HG03521 (cell line): ENCODE results near the gene ITPRID1.

ENCODE experiments used
- ATAC-seq: cut with Tn5 transposase; IDR thresholded peaks from one replicate; pipeline ENCODE4 v1.9.1; 2021; ENCODE audit warnings: mild to moderate bottlenecking, moderate library complexity; ENCODE audit not compliant: unreplicated experiment

The ITPRID1 gene

DNA sequence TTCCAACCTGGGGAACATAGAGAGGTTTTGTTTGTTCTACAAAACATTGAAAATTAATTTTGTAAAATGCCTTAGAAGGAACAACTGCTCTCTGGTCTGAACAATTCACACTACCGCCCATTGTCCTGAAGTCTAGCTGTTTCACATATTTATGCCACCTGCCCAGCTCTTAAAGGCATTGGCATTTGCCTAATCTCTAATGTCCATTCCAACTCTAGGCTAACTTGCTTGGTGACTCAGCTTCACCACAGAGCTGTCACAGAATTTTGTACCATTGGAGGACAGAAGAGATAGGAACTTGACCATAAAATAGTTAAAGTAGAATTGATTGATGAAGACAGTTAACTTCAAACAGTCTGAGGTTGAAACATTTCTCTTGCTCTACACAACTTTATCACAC lies 119.6 kb downstream of the ITPRID1 start:
- ATAC-seq, result no peak

DNA sequence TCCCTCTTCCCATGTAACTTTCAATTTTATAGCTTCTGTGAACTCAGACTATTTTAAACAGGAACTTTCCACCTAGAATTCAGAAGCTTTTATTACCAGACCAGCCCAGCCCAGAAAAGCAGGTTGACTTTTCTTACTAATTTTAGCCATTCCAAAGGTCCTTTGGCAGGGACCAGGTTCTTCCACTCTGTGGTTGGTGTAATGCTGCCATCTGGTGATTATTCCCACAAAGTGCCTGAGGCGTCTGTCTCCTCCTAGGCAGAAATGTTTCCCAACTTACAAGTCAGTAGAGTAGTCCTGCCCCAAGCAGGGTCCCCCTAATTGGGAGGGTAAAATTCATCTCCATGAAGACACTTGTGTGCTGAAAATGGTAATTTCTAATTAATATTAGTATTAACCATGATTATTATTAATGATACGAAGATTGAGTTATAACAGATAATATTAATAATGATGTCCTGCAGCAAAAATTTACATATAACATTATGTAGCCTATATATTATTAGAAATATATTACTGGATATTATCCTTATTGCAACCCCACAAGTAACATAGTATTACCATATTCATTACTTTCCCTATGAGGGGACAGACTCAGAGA lies 120.1 kb downstream of the ITPRID1 start:
- ATAC-seq, result no peak

DNA sequence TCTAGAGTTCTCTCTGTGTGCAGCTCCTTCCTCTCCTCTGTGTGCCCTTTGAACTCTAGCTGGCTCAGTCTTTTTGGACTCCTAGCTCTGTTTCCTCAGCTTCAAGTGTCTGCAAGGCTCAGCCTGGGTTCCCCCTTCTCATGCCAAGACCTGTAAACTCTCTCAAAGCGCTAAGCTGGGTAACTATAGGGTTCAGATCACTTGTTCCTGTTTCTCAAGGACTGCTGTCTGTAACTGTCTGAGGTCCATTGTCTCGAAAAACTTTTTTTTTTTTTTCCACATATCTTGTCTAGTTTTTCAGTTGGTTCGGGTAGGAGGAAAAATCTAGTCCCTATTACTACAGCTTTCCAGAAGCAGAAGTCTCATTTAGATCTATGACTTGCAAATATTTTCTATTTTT lies 126.5 kb downstream of the ITPRID1 start:
- ATAC-seq, result no peak

DNA sequence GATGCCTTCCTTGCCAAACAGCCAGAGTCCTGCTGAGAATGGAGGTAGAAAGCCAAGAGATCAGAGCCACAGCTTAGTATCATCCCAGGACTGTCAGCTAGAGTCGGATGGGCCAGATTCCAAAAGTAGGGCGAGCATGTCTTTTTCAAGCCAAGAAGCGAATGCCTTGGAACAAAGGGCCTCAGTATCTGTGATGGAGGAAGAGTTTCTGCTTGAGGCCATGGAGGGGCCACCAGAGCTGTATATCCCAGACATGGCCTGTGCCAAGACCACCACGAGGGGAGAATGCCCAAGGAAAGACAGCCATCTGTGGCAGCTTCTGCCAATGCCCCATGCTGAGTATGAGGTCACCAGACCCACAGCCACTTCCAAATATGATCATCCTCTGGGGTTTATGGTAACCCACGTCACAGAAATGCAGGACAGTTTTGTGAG lies 128.8 kb downstream of the ITPRID1 start:
- ATAC-seq, result no peak

DNA sequence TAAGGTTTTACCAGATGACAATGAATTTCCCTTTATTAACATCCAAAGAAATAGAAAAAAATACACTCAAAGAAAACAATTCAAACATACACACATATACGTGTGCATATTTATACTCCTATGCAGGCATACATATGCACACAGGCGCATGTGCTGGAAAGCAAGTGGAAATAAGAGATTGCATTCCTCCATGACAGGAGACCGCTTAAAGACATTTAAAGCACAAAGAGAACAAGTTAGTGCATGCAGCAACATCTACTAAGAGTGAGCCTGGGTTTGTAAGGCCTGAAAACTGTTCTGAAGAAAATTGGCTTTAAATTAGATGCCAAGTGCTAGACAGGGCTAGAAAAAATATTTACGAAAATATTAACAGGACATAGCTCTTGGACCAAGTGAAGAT lies 133.1 kb downstream of the ITPRID1 start:
- ATAC-seq, result no peak

DNA sequence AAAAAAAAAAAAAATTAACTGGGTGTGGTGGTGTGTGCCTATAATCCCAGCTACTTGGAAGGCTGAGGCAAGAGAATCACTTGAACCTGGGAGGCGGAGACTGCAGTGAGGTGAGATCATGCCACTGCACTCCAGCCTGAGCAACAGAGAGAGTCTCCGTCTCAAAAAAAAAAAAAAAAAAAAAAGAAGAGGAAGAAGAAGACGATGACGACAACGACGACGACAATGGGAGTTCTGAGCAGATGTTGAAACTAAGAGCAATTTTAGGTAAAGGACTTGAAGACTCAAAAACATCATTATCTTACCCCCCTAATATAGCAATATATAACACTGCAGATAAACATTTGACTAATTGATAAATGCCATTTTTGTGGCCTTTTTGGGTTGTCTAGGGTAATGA lies 133.6 kb downstream of the ITPRID1 start:
- no peak for ATAC-seq

DNA sequence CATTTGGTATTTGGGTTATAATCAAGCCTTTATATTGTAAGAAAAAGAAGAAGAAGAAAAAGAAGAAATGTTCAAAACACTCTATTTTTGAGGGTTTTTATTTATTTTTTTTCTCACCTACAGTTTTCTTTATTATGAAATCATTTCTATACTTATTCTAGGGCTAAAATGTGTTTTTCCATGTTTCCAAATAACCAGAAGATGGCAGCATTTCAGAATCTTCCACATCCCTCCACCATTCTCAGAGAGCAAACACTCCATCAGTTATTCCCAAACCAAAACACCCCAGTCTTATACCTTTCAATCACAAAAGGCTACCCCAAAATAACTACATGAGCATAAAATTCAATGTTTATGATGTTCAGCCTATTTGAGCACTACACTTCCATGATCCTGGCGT lies 134.4 kb downstream of the ITPRID1 start:
- no peak for ATAC-seq

DNA sequence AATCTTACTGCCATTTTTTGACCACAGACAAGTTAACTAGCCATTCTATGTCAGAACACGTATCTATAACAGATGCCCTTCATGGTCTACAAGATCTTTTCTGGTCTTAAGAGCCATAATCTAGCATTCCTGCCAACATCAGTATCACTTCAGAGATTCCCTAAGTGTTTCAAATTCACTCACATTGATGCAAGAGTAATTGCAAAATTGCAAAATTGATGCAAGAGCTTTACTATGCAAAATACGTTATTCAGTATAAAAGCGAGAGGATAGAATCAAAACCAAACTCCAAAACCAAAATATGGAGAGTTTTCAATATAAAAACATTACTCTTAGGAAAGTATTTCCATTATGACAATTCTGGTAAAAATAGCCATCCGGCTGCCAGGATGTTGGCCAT lies 135.0 kb downstream of the ITPRID1 start:
- no peak for ATAC-seq

DNA sequence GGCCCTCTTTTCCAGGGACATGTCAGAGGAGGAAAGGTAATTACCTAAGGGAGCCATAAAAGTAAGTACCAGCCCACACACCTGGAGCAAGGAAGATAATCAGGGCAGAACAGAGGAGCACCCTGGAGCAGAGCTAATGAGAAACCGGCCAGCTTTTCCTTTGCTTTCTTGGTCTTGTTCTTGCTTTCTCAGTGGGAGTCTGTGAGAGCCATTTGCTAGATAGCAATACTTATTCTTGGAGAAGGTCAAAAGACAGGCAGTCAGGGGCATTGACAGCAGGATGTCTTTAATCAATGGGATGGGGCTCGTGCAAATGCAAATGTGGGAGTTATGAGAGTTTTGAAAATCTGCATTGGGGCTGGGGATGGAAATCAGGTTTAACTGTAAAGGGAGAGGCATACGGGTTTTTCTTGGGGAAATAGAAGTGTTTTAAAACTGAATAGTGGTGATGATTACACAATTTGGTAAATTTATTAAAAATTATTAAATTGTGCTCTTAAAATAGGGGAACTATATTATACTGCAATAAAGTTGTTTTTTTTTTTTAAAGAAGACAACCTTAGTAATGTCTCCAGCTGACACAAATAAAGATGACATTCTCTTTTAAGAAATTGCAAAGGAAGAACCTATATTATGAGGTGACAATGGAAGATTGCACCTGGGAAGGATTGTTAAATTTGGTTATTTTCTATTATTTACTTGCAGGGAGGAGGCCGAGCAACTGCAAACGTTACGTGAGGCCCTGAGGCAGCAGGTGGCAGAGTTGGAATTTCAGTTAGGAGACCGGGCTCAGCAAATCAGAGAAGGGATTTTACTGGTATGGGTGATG lies 137.6 kb downstream of the ITPRID1 start:
- no peak for ATAC-seq

DNA sequence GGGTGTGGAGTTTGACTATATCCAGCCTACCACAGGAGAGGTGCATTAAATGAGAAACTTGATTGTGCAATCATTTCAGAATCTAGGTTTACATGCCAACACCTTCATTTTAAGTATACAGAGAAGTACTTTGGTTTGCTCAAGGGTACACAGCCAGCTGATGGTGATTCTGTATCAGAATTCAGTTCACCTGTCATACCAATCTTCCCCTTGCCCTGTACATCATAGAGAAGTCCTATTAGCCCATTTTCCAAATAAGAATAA lies 138.1 kb downstream of the ITPRID1 start:
- no peak for ATAC-seq

DNA sequence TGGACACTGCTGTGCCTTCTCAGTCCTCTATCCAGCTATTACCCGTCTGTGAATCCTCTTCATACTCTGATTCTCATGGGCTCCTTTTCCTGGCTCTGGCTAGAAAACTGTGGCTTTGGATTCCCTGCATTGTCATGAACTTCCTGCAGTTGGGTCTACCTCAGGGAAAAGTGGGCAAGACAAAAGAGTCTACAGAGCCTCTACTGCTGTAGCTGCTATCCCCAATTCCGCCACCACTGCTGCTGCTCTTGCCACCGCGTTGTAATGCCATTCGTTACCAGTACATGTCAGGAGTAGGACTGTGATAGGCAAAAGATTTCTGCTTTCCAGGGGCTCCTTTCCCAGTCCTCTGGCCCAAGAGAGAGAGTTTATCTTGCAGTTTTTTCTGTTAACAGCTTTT lies 149.2 kb downstream of the ITPRID1 start:
- no peak for ATAC-seq

DNA sequence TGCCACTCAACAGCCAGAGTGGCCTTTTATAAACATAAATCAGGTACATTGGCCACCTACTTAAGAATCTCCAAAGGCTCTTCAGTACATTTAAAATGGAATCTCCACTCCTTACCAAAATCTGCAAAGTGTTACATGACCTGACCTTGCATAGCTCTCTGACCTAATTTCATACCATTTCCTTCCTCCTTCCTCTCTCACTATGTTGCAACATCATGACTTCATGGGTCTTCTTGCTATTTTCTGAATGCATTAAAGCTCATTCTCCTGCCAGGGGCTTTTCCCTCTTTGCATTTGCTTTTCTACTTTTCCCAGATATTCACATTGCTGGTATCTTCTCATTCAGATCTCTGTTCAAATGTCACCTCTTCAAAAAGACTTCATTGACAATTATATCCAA lies 151.0 kb downstream of the ITPRID1 start:
- no peak for ATAC-seq

DNA sequence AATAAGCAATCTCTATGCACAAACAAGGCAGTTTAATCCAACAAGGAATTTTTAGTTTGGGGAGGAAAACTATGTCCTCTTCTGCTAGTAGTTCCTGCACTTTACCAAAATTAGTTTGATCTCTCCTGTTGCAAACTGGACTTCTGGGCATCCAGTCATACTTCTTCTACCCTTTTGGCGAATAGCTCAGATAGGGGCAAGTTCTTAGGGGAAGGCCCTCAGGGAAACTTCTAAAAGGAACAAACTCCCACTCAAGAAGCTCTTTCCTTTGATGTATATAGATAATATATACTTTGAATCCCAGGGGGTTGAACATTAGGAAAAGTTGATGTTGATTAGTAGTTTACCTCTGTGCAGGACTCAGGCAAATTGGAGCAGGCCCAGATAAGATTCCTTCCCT lies 151.7 kb downstream of the ITPRID1 start:
- no peak for ATAC-seq

DNA sequence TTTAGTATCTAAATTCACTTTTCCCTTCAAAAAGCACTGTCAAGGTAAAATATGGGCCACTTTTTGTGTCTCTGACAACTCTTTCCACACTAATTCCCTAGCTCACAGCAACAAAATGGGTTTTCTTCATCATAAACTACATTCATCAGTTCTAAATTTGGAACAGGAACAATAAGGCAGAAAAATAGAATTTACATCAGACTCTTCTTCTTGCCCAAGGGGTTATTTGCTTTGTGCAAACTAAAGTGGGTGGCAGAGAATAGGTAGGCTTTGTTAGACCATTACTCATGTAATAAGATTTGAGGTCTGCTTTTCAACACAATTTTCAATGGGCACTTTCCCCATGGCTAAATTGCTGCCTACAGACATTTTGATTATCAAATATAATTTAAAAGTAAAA lies 155.6 kb downstream of the ITPRID1 start:
- ATAC-seq, result no peak

DNA sequence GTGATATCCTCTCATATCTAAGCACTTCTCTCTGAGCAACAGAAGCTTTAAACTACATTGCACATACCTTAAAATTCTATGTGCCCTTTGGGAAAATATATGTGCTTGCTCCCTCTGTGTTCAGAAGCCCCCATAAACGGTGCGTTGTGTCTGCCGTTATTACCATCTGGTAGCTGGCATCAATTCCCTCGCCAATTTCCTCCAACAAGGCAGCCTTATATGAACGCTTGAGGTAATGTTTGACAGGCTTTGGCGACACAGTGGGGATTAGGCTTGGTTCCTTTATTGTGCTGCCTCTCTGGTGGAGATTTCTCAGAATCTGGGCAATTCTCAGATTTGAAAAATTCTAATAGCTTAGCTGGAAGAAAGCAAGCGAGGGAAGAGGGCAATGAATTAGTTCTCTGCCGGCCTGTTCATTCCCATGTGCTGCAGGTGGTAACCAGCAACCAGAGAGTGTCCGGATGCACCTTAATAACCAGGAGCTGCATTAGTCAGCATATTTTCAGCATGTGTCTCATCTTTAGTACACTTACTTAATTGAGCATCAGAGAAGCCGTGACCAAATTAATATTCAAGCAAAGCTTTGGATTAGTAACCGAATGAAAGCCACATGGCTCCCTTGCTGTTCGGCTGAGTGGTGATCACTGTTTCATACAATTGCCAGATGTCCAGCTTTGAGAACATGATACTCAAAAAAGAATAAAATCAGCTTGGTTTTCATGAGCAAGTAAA lies 165.8 kb downstream of the ITPRID1 start:
- ATAC-seq, result no peak

DNA sequence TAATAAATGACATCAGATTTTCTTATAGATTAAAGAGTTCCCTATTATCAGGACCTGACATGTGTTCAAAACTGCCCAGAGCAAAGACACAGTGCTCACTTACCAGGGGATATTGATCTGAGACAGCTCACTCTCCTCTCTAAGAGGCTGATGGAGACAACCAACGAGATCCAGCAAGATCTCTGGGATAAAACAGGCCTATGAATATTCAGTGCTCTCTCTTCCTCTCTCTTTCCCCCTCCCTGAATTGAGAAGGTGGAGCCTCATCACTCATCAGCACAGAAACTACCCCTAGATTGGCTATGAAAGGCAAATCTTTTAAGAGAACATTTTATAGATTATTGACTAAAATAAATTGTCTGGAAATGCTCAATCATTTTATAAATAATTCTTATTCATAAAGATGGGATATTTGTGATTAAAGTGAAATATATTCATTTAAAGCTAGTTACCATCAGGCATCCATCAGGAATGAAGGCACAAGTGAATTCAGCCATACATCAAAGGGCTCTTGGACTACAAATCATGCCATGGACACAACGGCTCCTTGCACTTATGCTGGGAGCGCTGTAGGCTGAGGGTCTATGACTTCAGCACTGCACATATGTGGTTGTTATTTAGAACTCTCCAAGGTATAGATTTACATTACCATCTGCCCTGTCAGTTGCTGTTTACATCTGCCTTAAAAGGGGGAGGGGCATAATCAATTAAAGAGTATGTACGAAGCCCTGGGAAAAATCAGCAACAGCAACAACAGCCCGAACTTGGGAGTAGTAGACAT lies 169.7 kb downstream of the ITPRID1 start:
- ATAC-seq, result no peak

DNA sequence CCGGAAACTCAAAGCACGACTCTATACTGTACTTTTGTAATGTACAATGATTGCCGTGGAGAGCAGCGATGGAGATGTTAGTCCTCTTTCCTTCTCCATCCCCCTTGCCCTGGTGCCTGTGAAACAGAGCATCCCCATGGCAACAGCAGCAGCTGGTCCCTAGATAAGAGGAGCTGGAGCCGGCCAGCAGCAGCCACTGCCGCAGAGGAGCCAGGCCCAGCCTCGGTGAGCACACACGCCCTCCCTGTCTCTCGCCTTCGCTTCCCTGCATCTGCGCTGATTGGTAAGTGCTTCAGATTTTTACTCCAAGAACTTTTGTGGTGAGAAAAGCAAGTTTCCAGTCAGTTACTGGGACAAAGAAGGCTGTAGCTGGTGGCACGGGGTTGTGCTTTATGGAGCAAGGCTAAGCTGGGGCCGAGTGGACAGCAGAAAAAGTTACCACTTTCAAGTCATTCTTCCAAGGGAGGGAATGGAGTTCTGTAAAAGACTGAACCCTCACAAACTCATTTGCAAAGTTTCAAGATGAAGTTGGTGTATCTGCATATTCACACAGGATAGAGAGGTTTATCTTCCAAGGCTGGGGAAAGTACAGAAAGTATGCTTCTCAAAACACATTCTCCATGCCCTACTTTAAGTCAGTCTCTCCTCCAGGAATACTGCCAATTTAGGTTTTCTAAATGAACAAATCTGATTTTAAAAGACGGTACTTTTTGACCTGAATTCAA lies 173.3 kb downstream of the ITPRID1 start, which contains the start of gene PPP1R17:
PPP1R17 (plus strand) TSS at position 192 of the 725 bp plus-strand sequence. CDS start 5,227 bp downstream, outside the sequence.
- no peak for ATAC-seq

DNA sequence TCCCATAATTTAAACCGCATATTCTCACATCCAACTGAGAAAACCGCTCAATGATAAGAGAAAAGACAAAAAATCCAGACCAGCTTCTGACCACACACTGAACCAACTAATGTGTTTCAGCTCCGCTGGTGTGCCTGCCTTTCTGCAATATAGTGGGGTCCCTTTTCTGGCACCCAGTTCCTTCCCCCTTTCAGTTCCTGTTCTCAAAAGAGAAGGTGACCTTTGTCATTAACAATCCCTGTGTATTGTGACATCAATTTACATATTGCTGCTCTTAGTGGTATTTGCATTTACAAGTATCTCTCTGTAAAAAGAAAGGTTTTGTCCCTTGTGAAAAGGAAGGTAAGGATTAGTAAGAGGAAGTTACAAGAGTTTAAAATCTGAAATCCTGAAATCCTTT lies 174.5 kb downstream of the ITPRID1 start:
- peak; percentile 90 for ATAC-seq

DNA sequence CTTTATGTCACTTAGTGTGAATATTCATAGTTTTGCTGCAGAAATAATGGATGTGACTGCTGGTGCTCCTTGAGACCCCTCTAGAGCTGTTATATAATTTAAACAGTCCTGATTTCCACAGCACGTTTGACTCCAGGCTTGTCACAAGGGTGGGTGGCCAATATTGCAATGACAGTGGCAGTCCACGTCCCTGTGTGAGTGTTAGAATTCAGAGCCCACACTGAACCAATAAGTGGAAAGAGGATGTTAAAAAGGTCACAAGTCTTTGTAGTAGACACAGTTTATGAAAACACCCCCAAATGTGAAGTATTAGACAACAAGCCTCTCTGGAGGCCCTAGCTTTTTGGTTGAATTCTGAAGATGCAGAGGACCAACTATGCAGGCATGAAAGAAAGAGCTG lies 175.1 kb downstream of the ITPRID1 start:
- ATAC-seq, result no peak

DNA sequence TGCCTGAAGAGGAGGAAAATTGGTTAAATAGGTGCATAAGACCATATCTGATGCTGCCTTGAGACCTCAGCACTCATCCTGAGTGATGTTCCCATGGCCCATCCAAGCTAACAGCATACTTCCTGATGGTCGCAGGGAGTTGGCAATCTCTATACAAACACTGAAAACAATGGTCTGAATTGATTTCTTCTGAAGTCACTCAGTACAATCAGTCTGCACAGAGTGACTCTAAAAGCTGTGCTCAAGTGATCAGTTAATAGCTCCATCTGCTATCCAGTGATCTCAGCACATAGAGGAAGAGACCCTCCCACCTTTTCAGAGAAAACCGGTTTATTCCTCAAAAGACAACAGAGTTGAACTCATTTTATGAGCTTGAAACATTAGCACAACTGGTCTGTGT lies 177.0 kb downstream of the ITPRID1 start:
- ATAC-seq, result no peak

DNA sequence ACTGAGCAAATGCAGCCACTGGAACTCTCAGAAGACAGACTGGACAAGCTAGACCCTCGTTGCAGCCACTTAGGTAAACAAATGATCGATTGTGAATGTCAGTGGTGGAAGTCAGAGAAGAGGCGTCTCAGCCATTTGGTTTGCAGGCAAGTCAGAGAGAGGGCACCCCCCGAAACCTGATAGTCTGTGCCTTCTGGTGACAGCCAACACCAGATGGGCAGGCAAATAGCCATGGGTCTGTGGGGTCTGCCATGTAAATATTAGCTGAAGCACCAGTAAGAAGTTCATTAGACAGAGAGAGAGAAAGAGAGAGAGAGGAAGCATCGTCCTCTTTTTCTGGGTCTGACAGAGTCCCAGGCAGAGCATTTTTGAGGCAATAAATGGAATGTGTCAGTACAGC lies 178.6 kb downstream of the ITPRID1 start:
- ATAC-seq, result no peak
